Activated effector memory CD4-positive, alpha-beta T cell treated with Interleukin-2 at 50 U/mL for 16 hours (primary cell): Measurements from ENCODE around the gene ZBTB47.

ENCODE experiments used
- DNase-seq: peaks from one replicate; pipeline ENCODE4 v3.0.0-alpha.2; 2020

Gene ZBTB47

GRCh38 chr3:42653560-42654330 lies at the start of gene ZBTB47:
Gene ZBTB47, plus strand, starts transcription at chr3:42653697. Its CDS starts 4,659 bp downstream, at chr3:42658356.
- no peak for DNase-seq

- DNase-seq = no peak
Observed at GRCh38 chr3:42605546-42606173, 47.8 kb upstream of the ZBTB47 start.

GRCh38 chr3:42608581-42608980 lies 44.9 kb upstream of the ZBTB47 start:
- DNase-seq = no peak

GRCh38 chr3:42610976-42611375 lies 42.5 kb upstream of the ZBTB47 start:
- DNase-seq = no peak

GRCh38 chr3:42612217-42612616 lies 41.3 kb upstream of the ZBTB47 start:
- no peak for DNase-seq

- no peak for DNase-seq
Observed at GRCh38 chr3:42612928-42613327, 40.6 kb upstream of the ZBTB47 start.

- no peak for DNase-seq
Observed at GRCh38 chr3:42613462-42613861, 40.0 kb upstream of the ZBTB47 start.

- no peak for DNase-seq
Observed at GRCh38 chr3:42631620-42632019, 21.9 kb upstream of the ZBTB47 start.

- no peak for DNase-seq
Observed at GRCh38 chr3:42632146-42632545, 21.4 kb upstream of the ZBTB47 start.

GRCh38 chr3:42633544-42633943 lies 20.0 kb upstream of the ZBTB47 start:
- no peak for DNase-seq

- DNase-seq = no peak
Observed at GRCh38 chr3:42635111-42635510, 18.4 kb upstream of the ZBTB47 start.

- DNase-seq = no peak
Observed at GRCh38 chr3:42637001-42637400, 16.5 kb upstream of the ZBTB47 start.

GRCh38 chr3:42638339-42638842 lies 15.1 kb upstream of the ZBTB47 start:
- DNase-seq = no peak

GRCh38 chr3:42639192-42639591 lies 14.3 kb upstream of the ZBTB47 start:
- no peak for DNase-seq

- DNase-seq = no peak
Observed at GRCh38 chr3:42640129-42640528, 13.4 kb upstream of the ZBTB47 start.

- DNase-seq = no peak
Observed at GRCh38 chr3:42640771-42641370, 12.6 kb upstream of the ZBTB47 start.

GRCh38 chr3:42647821-42648459 lies 5.6 kb upstream of the ZBTB47 start:
- no peak for DNase-seq

- no peak for DNase-seq
Observed at GRCh38 chr3:42649006-42649405, 4.5 kb upstream of the ZBTB47 start.

GRCh38 chr3:42649783-42650182 lies 3.7 kb upstream of the ZBTB47 start:
- DNase-seq = no peak

- no peak for DNase-seq
Observed at GRCh38 chr3:42651248-42652091, 2.0 kb upstream of the ZBTB47 start.

GRCh38 chr3:42652251-42652610 lies 1.3 kb upstream of the ZBTB47 start:
- DNase-seq = no peak

- DNase-seq = no peak
Observed at GRCh38 chr3:42652611-42653302, 740 bp upstream of the ZBTB47 start.
